GM10847 (cell line): ENCODE data around the gene SERPINA12.

Experiments used
- POLR2A ChIP-seq: IDR thresholded peaks from 2 replicates; pipeline ENCODE4 v1.6.1; 2011; ENCODE audit not compliant: insufficient read length; ENCODE audit errors: extremely low read depth

Gene SERPINA12

GRCh38 chr14:94542111-94542810, 33.0 kb upstream of the SERPINA12 start:
- no peak for TF ChIP-seq POLR2A

GRCh38 chr14:94541234-94541975, 32.1 kb upstream of the SERPINA12 start:
- no peak for TF ChIP-seq POLR2A

GRCh38 chr14:94540031-94540794, 30.9 kb upstream of the SERPINA12 start:
- no peak for TF ChIP-seq POLR2A

- no peak for TF ChIP-seq POLR2A
These were observed 29.9 kb upstream of the SERPINA12 start for GRCh38 chr14:94539181-94539580.

GRCh38 chr14:94538070-94538740, 28.9 kb upstream of the SERPINA12 start:
- TF ChIP-seq POLR2A: no peak

GRCh38 chr14:94536836-94537235, 27.6 kb upstream of the SERPINA12 start:
- no peak for TF ChIP-seq POLR2A

- no peak for TF ChIP-seq POLR2A
These were observed 26.2 kb upstream of the SERPINA12 start for GRCh38 chr14:94535506-94535905.

- TF ChIP-seq POLR2A: no peak
These were observed 23.2 kb upstream of the SERPINA12 start for GRCh38 chr14:94532447-94532846.

GRCh38 chr14:94531187-94531586, 21.9 kb upstream of the SERPINA12 start:
- no peak for TF ChIP-seq POLR2A

GRCh38 chr14:94524093-94524492, 14.8 kb upstream of the SERPINA12 start:
- no peak for TF ChIP-seq POLR2A

- TF ChIP-seq POLR2A: no peak
These were observed 14.0 kb upstream of the SERPINA12 start for GRCh38 chr14:94523265-94523664.

GRCh38 chr14:94522115-94522724, 13.0 kb upstream of the SERPINA12 start:
- no peak for TF ChIP-seq POLR2A

GRCh38 chr14:94521375-94522114, 12.3 kb upstream of the SERPINA12 start:
- no peak for TF ChIP-seq POLR2A

- TF ChIP-seq POLR2A: no peak
These were observed 8.5 kb upstream of the SERPINA12 start for GRCh38 chr14:94517641-94518257.

GRCh38 chr14:94517248-94517640, 8.0 kb upstream of the SERPINA12 start:
- no peak for TF ChIP-seq POLR2A
